ENCODE results near the gene CAMK2G.

The CAMK2G gene

DNA sequence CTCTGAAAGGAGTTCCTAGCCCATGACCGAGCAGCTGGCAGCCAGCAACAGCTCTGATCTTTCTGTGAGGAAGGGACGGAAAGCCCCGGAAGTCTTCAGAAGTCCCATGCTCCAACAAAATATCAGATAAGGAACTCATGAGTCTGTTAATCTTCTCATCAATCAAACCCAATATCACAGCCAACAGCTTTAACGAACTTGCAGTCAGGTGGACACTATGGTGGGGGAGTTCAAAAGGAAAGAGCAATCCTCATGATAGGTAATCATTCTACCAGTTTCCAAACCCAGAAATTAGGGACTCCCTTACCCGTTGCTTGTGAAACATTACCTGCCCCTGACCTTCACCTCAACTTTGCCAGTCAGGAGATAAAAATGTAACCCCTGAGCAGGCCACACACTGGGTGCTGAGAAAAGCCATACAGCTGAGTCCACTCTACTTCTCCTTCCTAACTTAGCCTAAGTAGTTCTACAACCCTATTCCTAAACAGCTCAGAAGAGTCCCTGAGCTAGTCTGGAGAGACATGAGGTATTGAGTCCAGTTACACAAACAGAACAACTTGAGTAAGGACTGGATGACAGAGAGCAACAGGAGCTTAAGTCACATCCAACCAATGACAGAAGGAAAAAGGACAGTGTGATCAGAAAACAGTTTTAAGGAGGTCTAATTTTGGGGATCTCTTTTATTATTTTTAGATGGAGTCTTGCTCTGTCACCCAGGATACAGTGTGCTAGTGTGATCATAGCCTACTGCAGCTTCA lies 65.1 kb downstream of the CAMK2G start:
- TF ChIP-seq CTCF (IDR thresholded peaks at IDR 0.05; ENCODE audit: borderline replicate concordance, insufficient read depth, low read depth, low read length), result no peak
- no peak overlapping the region for H3K4me3 ChIP-seq (ENCODE audit: low read depth, low read length)

DNA sequence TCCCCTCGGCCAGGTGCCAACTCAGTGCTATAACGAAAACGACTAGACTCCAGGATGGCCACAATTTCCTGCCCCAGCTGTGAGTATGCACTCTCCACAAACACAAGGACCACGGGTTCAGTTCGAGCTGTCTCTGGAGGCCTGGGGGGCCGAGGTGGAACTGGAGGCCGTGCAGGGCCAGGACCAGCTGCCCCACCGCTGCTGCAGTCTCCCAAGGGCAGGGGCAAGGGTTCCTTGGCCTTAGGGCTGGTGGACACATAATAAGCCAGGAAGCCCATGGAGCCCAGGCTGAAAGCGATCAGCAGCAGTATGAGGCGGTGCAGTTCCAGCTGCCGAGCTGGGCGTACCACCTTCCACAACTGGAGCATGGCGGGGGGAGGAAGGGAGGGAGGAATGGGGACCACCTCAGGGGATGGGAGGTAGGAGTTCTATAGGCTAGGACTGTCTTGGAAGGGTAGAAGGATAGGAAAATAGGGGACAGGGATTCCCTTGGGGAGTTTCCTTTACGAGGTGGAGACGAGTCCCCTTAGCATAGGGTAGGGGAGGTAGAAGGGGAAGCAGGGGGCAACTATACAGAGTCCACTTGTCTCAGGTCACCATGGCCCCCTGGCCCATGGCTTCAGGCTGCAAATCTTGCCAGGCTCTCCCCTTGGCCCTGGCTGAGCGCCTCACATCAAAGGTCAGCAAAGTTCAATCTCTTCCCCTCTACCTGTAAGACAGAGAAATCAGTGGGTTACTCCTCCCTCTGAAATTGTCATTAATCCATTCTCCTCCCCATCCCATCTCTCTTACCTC lies 66.1 kb downstream of the CAMK2G start:
- H3K4me3 ChIP-seq (ENCODE audit: low read depth, low read length), result no peak overlapping the region
- no peak for TF ChIP-seq CTCF (IDR thresholded peaks at IDR 0.05; ENCODE audit: borderline replicate concordance, insufficient read depth, low read depth, low read length)

- no peak overlapping the region for H3K4me3 ChIP-seq (ENCODE audit: low read depth, low read length)
- TF ChIP-seq CTCF (IDR thresholded peaks at IDR 0.05; ENCODE audit: borderline replicate concordance, insufficient read depth, low read depth, low read length), result no peak
Measured at GRCh38 chr10:73807471-73807870, 66.9 kb downstream of the CAMK2G start.

- TF ChIP-seq CTCF (IDR thresholded peaks at IDR 0.05; ENCODE audit: borderline replicate concordance, insufficient read depth, low read depth, low read length), result no peak
- H3K4me3 ChIP-seq (ENCODE audit: low read depth, low read length), result no peak overlapping the region
Measured at GRCh38 chr10:73806176-73806950, 68.0 kb downstream of the CAMK2G start.

GRCh38 chr10:73803680-73804286 lies 70.6 kb downstream of the CAMK2G start:
- TF ChIP-seq CTCF (IDR thresholded peaks at IDR 0.05; ENCODE audit: borderline replicate concordance, insufficient read depth, low read depth, low read length), result no peak
- H3K4me3 ChIP-seq (ENCODE audit: low read depth, low read length), result no peak overlapping the region

GRCh38 chr10:73802276-73802991 lies 71.9 kb downstream of the CAMK2G start:
- H3K4me3 ChIP-seq (ENCODE audit: low read depth, low read length), result no peak overlapping the region
- TF ChIP-seq CTCF (IDR thresholded peaks at IDR 0.05; ENCODE audit: borderline replicate concordance, insufficient read depth, low read depth, low read length), result no peak
